Muscle of leg (tissue), 11 donors: ENCODE data around the gene PPM1E. TPM values are rescaled to one million over a fixed set of nuclear protein-coding genes. Genes with fewer than 3 reads are reported as not detected.

Experiments used
- DNase-seq: peaks from one replicate; pipeline ENCODE4 v3.0.0; 2013
- H3K27ac ChIP-seq: one replicate; pipeline ENCODE4 v1.5.1; 2013; ENCODE audit warnings: mild to moderate bottlenecking, low read length, control low read depth
- H3K27me3 ChIP-seq: one replicate; pipeline ENCODE4 v1.6.1; 2013; ENCODE audit warnings: low read length; ENCODE audit not compliant: control insufficient read depth, insufficient read depth
- H3K36me3 ChIP-seq: one replicate; pipeline ENCODE4 v1.6.1; 2013; ENCODE audit warnings: low read length; ENCODE audit not compliant: control insufficient read depth, insufficient read depth
- H3K4me1 ChIP-seq: one replicate; pipeline ENCODE4 v1.6.1; 2013; ENCODE audit warnings: low read length; ENCODE audit not compliant: control insufficient read depth, insufficient read depth
- H3K4me3 ChIP-seq: one replicate; pipeline ENCODE4 v1.5.1; 2013; ENCODE audit warnings: low read length, control low read depth
- H3K9me3 ChIP-seq: replicated peaks from 2 replicates; pipeline ENCODE4 v1.6.1; 2013; ENCODE audit warnings: low read depth, low read length; ENCODE audit not compliant: control insufficient read depth
- WGBS: methylation state at CpG from one replicate; pipeline ENCODE4 v1.1.5; 2013; ENCODE audit warnings: missing lambda C conversion rate; ENCODE audit not compliant: insufficient coverage; 5-methylcytosine and 5-hydroxymethylcytosine counted together
- polyA plus RNA-seq, 8 donors: library from polyadenylated mRNA; unstranded; fragments of 120-200 nt; gene quantifications; one replicate each; pipeline versions ENCODE4 v1.2.1 to v1.2.3, GENCODE V29; 2013; ENCODE audit warnings: inconsistent platforms in 1 of 8, low replicate concordance in 1 of 8; ENCODE audit not compliant: insufficient read length in 8 of 8, insufficient read depth in 1 of 8
- total RNA-seq: library from RNA; stranded (reverse); fragments of 120-200 nt; gene quantifications from one replicate; pipeline ENCODE4 v1.2.4, GENCODE V29; 2013

PPM1E gene
- total and polyA plus RNA-seq, 9 donors, result 0.85 to 2.9 (median 1.7) TPM

- H3K36me3 ChIP-seq, result no peaks in the 10 kb centered on the region
- H3K9me3 ChIP-seq, result no peaks in the 10 kb centered on the region
- whole genome bisulfite sequencing, result no CpG with 5 or more reads among the region's 1 CpG
- no peak overlapping the region for H3K4me3 ChIP-seq
- no peaks in the 10 kb centered on the region for H3K4me1 ChIP-seq
- no peaks in the 10 kb centered on the region for H3K27me3 ChIP-seq
- no peak for DNase-seq
- H3K27ac ChIP-seq, result no peak overlapping the region
These were observed 130.9 kb downstream of the PPM1E start for GRCh38 chr17:58886514-58886913.

GRCh38 chr17:58889928-58890327 is 134.3 kb downstream of the PPM1E start:
- H3K27me3 ChIP-seq, result no peaks in the 10 kb centered on the region
- no peaks in the 10 kb centered on the region for H3K4me1 ChIP-seq
- no peak overlapping the region for H3K4me3 ChIP-seq
- no peak overlapping the region for H3K27ac ChIP-seq
- no CpG with 5 or more reads among the region's 3 CpGs for WGBS
- H3K9me3 ChIP-seq, result no peaks in the 10 kb centered on the region
- no peak for DNase-seq
- H3K36me3 ChIP-seq, result no peaks in the 10 kb centered on the region

DNA sequence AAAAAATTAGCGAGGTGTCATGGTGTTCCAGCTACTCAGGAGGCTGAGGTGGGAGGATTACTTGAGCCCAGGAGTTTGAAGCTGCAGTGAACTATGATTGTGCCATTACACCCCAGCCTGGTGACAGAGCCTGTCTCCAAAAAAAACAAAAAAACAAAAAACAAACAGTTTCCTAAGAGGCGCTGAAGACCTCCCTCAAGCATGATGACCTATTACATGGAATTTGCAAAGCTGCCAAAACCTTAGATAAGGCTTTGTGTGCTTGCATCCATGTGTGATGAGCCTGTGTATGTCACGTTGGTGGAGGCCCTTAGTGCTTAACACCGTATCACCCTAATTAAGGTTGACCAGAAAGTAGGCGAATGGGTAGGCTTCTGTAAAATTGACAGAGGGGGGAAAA is 143.5 kb downstream of the PPM1E start:
- no peak for DNase-seq
- no peaks in the 10 kb centered on the region for H3K36me3 ChIP-seq
- no peak overlapping the region for H3K4me3 ChIP-seq
- no peaks in the 10 kb centered on the region for H3K9me3 ChIP-seq
- 80% methylated on average over 1 of the region's 5 CpGs for WGBS
- no peaks in the 10 kb centered on the region for H3K4me1 ChIP-seq
- H3K27ac ChIP-seq, result no peak overlapping the region
- no peaks in the 10 kb centered on the region for H3K27me3 ChIP-seq

DNA sequence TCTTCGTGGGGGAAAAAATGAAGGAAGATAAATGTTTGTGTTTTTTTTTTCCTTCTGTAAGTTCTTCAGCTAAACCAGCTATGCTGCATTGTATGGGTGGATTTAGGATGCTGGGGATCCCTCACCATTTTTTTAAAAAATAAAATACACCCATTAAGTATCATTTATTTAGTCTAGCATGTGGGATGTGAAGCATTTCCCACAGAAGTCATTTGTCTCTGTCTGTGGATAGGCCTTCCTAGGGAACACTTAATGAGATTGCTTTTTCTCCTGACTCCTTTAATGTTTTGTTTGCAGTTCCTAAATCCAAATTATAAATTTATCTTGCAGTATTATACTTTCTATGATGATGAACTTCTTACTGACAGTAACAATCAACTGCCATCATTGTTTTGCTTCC is 146.7 kb downstream of the PPM1E start:
- H3K27ac ChIP-seq, result no peak overlapping the region
- H3K9me3 ChIP-seq, result no peaks in the 10 kb centered on the region
- no peaks in the 10 kb centered on the region for H3K36me3 ChIP-seq
- no peak overlapping the region for H3K4me3 ChIP-seq
- H3K27me3 ChIP-seq, result no peaks in the 10 kb centered on the region
- no peaks in the 10 kb centered on the region for H3K4me1 ChIP-seq
- WGBS, result no CpG with 5 or more reads among the region's 1 CpG
- DNase-seq, result no peak

DNA sequence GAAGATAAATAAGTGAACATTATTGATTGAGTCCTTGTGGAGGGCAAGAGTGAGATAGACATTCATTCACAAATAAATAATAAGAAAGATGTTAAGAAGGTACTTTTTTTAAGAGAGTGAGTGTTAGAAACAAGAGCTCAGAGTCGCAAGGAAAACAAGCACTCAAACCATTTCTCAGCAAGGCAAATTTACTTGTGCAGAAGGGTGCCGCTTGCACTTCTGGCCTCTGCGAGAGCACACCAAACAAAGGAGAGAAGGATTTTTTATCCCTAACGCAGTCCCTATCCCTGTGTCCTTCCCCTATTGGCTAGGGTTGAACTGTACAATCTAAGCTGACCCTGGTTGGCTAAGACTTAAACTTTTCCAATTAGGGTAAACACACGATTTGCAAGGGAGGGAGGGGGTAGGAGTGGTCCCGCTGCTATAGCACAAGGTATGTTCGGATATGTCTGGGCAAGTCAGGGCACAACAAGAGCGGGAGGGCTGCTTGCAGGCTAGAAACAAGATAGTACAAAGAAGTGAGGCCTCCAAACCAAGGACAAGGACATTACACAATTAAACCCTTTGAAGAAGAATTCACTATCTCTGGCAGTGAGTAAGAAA is 156.2 kb downstream of the PPM1E start:
- H3K36me3 ChIP-seq, result no peaks in the 10 kb centered on the region
- H3K27ac ChIP-seq, result no peak overlapping the region
- H3K9me3 ChIP-seq, result peaks cover 7% of the 10 kb centered on the region
- H3K4me3 ChIP-seq, result no peak overlapping the region
- no peak for DNase-seq
- H3K4me1 ChIP-seq, result no peaks in the 10 kb centered on the region
- no peaks in the 10 kb centered on the region for H3K27me3 ChIP-seq
- WGBS, result 83% methylated on average over 3 of the region's 8 CpGs

- Histone ChIP-seq H3K27ac (no peak overlapping the region), H3K27me3 (no peaks in the 10 kb centered on the region), H3K4me1 (no peaks in the 10 kb centered on the region), H3K4me3 (no peak overlapping the region), H3K36me3 (no peaks in the 10 kb centered on the region), H3K9me3 (peaks cover 7% of the 10 kb centered on the region)
- DNase-seq, result no peak
These were observed 157.9 kb downstream of the PPM1E start for GRCh38 chr17:58913552-58913951.

DNA sequence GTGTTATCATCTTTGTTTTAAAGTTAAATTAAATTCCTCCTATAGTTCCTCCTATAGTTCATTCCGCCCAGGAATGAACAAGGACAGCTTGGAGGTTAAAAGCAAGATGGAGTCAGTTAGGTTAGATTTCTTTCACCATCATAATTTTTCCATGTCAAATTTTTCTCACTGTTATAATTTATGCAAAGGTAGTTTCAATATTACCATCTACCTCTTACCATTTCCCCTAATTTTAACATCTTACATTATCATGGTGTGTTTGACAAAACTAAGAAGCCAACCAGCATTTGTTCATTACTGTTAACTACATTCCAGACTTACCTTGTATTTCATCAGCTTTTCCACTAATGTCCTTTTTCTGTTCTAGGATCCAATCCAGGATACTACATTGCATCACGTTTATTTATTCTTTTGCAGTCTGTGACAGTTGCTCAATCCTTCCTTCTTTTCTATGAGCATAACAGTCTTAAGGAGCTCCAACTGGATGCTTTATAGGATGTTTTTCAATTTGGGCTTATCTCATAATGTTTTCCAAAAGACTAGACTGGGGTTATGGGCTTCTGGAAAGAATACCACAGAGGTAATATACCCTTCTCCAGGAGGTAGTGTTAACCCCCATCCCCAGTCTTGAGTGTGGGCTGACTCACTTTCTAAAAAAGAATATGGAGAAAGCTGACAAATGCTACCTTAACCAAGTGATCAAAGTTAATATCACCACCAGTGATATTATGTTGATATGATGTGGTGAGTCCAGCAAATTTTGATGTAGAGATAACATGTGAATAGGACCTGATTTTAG is 158.5 kb downstream of the PPM1E start:
- DNase-seq, result no peak
- H3K9me3 ChIP-seq, result peaks cover 7% of the 10 kb centered on the region
- no peaks in the 10 kb centered on the region for H3K36me3 ChIP-seq
- no CpG with 5 or more reads among the region's 2 CpGs for WGBS
- no peak overlapping the region for H3K4me3 ChIP-seq
- H3K27ac ChIP-seq, result no peak overlapping the region
- no peaks in the 10 kb centered on the region for H3K4me1 ChIP-seq
- H3K27me3 ChIP-seq, result no peaks in the 10 kb centered on the region

DNA sequence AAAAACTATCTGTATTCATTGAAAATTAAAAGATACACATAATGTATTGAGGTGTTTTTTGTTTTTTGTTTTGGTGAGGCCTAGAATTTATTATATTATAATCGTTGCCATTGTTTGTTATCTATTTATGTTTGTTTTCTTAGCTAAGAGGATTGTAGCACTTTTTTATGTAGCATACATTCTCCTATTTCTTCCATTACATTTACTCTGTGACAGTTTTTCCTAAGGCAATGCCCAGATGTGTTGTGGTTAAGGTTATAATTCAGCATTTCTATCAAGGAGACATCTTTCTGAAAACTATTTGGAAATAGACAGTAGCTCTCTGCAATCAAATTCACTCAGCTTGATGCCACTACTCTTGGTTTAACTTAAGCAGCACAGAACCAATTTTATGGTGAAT is 161.6 kb downstream of the PPM1E start:
- Histone ChIP-seq H3K36me3 (no peaks in the 10 kb centered on the region), H3K9me3 (peaks cover 2% of the 10 kb centered on the region), H3K27ac (no peak overlapping the region), H3K27me3 (no peaks in the 10 kb centered on the region), H3K4me1 (no peaks in the 10 kb centered on the region), H3K4me3 (no peak overlapping the region)
- DNase-seq, result no peak
- WGBS, result no CpG with 5 or more reads among the region's 1 CpG

- Histone ChIP-seq H3K4me3 (no peak overlapping the region), H3K36me3 (no peaks in the 10 kb centered on the region), H3K4me1 (no peaks in the 10 kb centered on the region), H3K9me3 (no peaks in the 10 kb centered on the region), H3K27me3 (no peaks in the 10 kb centered on the region), H3K27ac (no peak overlapping the region)
- DNase-seq, result no peak
- no CpG with 5 or more reads among the region's 2 CpGs for WGBS
These were observed 162.4 kb downstream of the PPM1E start for GRCh38 chr17:58918072-58918471.

DNA sequence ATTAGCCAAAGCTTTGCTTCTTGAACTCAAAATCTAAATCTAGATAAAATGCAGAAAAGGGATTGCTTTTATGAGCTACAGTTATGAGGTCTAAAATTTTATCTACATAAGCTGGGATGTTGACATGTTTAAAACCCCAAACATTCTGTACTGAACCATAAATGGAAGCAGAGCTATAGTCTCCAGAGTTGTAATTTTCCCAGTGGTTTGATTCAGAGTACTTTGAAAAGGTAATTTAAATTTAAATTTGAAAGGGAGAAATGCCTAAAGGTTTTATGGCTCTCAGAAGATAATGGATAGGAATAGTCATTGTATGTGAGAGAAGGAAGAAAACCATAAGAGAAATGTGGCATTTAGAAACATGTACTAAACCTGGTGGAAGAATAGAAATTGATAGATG is 163.2 kb downstream of the PPM1E start:
- H3K27me3 ChIP-seq, result no peaks in the 10 kb centered on the region
- no peak for DNase-seq
- no peaks in the 10 kb centered on the region for H3K4me1 ChIP-seq
- no peak overlapping the region for H3K4me3 ChIP-seq
- H3K27ac ChIP-seq, result no peak overlapping the region
- H3K36me3 ChIP-seq, result no peaks in the 10 kb centered on the region
- no peaks in the 10 kb centered on the region for H3K9me3 ChIP-seq

- Histone ChIP-seq H3K4me1 (no peaks in the 10 kb centered on the region), H3K4me3 (no peak overlapping the region), H3K36me3 (no peaks in the 10 kb centered on the region), H3K27ac (no peak overlapping the region), H3K27me3 (no peaks in the 10 kb centered on the region), H3K9me3 (no peaks in the 10 kb centered on the region)
- no peak for DNase-seq
These were observed 165.1 kb downstream of the PPM1E start for GRCh38 chr17:58920773-58921172.
